Fibroblast of skin of left quadriceps (primary cell): ENCODE results near the gene HRC.
"Not testable (repeated sequence)": the region's sequence is repeated elsewhere in the genome, so short reads cannot be mapped to it uniquely, and the experiment has no call there.

ENCODE experiments used
- DNase-seq, 2 experiments: peaks; one replicate each; pipeline ENCODE4 v3.0.0-alpha.2; 2013; ENCODE audit warnings: low read depth in 2 of 2

Gene HRC

GRCh38 chr19:49155005-49155819 is at the start of gene HRC:
Gene HRC (minus strand): TSS chr19:49155396. CDS start chr19:49155237, 159 bp downstream.
- no peak for DNase-seq

GRCh38 chr19:49201042-49201441 is 45.8 kb upstream of the HRC start:
- DNase-seq = no peak

- DNase-seq = no peak
Measured at GRCh38 chr19:49200238-49200862, 45.2 kb upstream of the HRC start.

- no peak for DNase-seq
Measured at GRCh38 chr19:49196527-49197240, 41.5 kb upstream of the HRC start.

GRCh38 chr19:49194408-49194807 is 39.2 kb upstream of the HRC start:
- no peak for DNase-seq

GRCh38 chr19:49193822-49194394 is 38.7 kb upstream of the HRC start:
- no peak for DNase-seq

GRCh38 chr19:49190781-49191180 is 35.6 kb upstream of the HRC start:
- DNase-seq = no peak

GRCh38 chr19:49189259-49189658 is 34.1 kb upstream of the HRC start:
- no peak for DNase-seq

GRCh38 chr19:49188626-49189200 is 33.5 kb upstream of the HRC start:
- DNase-seq = no peak

- no peak for DNase-seq
Measured at GRCh38 chr19:49186108-49186507, 30.9 kb upstream of the HRC start.

GRCh38 chr19:49182848-49183375 is 27.7 kb upstream of the HRC start:
- DNase-seq = no peak

- not testable (repeated sequence) for DNase-seq
Measured at GRCh38 chr19:49182010-49182847, 27.0 kb upstream of the HRC start.

- no peak for DNase-seq
Measured at GRCh38 chr19:49180659-49181058, 25.5 kb upstream of the HRC start.

- DNase-seq = no peak
Measured at GRCh38 chr19:49173198-49173597, 18.0 kb upstream of the HRC start.

- no peak for DNase-seq
Measured at GRCh38 chr19:49168421-49168820, 13.2 kb upstream of the HRC start.

- DNase-seq = no peak
Measured at GRCh38 chr19:49167857-49168409, 12.7 kb upstream of the HRC start.

GRCh38 chr19:49165865-49166301 is 10.7 kb upstream of the HRC start:
- DNase-seq = no peak

- no peak for DNase-seq
Measured at GRCh38 chr19:49165111-49165750, 10.0 kb upstream of the HRC start.

GRCh38 chr19:49161987-49162386 is 6.8 kb upstream of the HRC start:
- no peak for DNase-seq
